T-cell (primary cell): ENCODE measurements around the gene MEAK7. TPM values are rescaled to one million over a fixed set of nuclear protein-coding genes. Genes with fewer than 3 reads are reported as not detected.

ENCODE experiments used
- ATAC-seq, 4 experiments: fragments of 200-7000 bp in 3 of 4; fragments of 150-1000 bp in 1 of 4; cut with Tn5 transposase; replicated peaks in 1 of 4; 1 replicate in 3 of 4; 2 replicates in 1 of 4; pipeline ENCODE4 v1.10.0; 2021; ENCODE audit warnings: moderate library complexity in 3 of 4, mild to moderate bottlenecking in 2 of 4, moderate number of reproducible peaks in 1 of 4
- CTCF ChIA-PET, 2 donors: fragments of 300-600 bp; sonication (Branson Sonifier 250); formaldehyde crosslinking; loops; one replicate each; lab custom pipeline; 2022; ENCODE audit warnings: antibody characterized with exemption in 2 of 2; lab: Charles Lee
- POLR2A ChIA-PET, 2 donors: fragments of 300-600 bp; sonication (Branson Sonifier 250); formaldehyde crosslinking; loops; one replicate each; lab custom pipeline; 2022; ENCODE audit warnings: antibody characterized with exemption in 2 of 2; lab: Charles Lee
- DNase-seq, 35 experiments: peaks; one replicate each; pipeline versions ENCODE4 v3.0.0 to v3.0.0-alpha.2; 2013 to 2023
- H3K27ac ChIP-seq: one replicate; pipeline ENCODE4 v1.5.1; 2013; ENCODE audit warnings: low read length
- H3K27me3 ChIP-seq, 2 experiments: replicated peaks in 1 of 2; 1 replicate in 1 of 2; 2 replicates in 1 of 2; pipeline versions ENCODE4 v1.6.1 to v1.7.0; 2013; ENCODE audit warnings: low read length in 1 of 2, mixed read lengths in 1 of 2; ENCODE audit not compliant: control insufficient read depth in 2 of 2, insufficient read depth in 2 of 2; ENCODE audit errors: extremely low read depth in 1 of 2
- H3K36me3 ChIP-seq, 2 donors: 1 replicate in 1 of 2; 2 replicates in 1 of 2; pipeline versions ENCODE4 v1.6.1 to v1.7.0; 2013; ENCODE audit warnings: low read length in 1 of 2; ENCODE audit not compliant: control insufficient read depth in 2 of 2, insufficient read depth in 1 of 2; ENCODE audit errors: extremely low read depth in 1 of 2
- H3K4me1 ChIP-seq, 2 experiments: 1 replicate in 1 of 2; 2 replicates in 1 of 2; pipeline versions ENCODE4 v1.6.1 to v1.7.0; 2013; ENCODE audit warnings: low read length in 2 of 2, mixed read lengths in 1 of 2; ENCODE audit not compliant: insufficient read depth in 2 of 2, control insufficient read depth in 1 of 2; ENCODE audit errors: extremely low read depth in 1 of 2
- H3K4me3 ChIP-seq, 2 donors: 1 replicate in 1 of 2; 2 replicates in 1 of 2; pipeline versions ENCODE4 v1.5.1 to v1.7.0; 2013; ENCODE audit warnings: mild to moderate bottlenecking in 2 of 2, low read length in 1 of 2, moderate library complexity in 1 of 2; ENCODE audit not compliant: control insufficient read depth in 1 of 2; ENCODE audit errors: extremely low read depth in 1 of 2
- H3K9me3 ChIP-seq: 2 replicates; pipeline ENCODE4 v1.7.0; 2013
- H3K27ac Mint-ChIP-seq, 2 donors: one replicate each; pipeline ENCODE4 v1.8.0; 2020 to 2021; ENCODE audit warnings: mild to moderate bottlenecking in 2 of 2, mixed read lengths in 2 of 2
- H3K27me3 Mint-ChIP-seq, 2 donors: one replicate each; pipeline ENCODE4 v1.8.0; 2021 to 2022; ENCODE audit warnings: mixed read lengths in 2 of 2
- H3K36me3 Mint-ChIP-seq: one replicate; pipeline ENCODE4 v1.8.0; 2021; ENCODE audit warnings: mixed read lengths
- H3K4me1 Mint-ChIP-seq, 3 donors: one replicate each; pipeline ENCODE4 v1.8.0; 2020 to 2022; ENCODE audit warnings: mixed read lengths in 3 of 3, mild to moderate bottlenecking in 1 of 3
- H3K4me3 Mint-ChIP-seq, 3 donors: one replicate each; pipeline ENCODE4 v1.8.0; 2020 to 2022; ENCODE audit warnings: mild to moderate bottlenecking in 3 of 3, mixed read lengths in 3 of 3, moderate library complexity in 3 of 3
- H3K9me3 Mint-ChIP-seq, 3 donors: one replicate each; pipeline ENCODE4 v1.8.0; 2020 to 2022; ENCODE audit warnings: mixed read lengths in 3 of 3
- WGBS: methylation state at CpG from one replicate; pipeline ENCODE4 v1.1.5; 2013; ENCODE audit warnings: missing lambda C conversion rate; ENCODE audit not compliant: insufficient coverage; 5-methylcytosine and 5-hydroxymethylcytosine counted together
- total RNA-seq, 35 experiments: library from RNA in 6 of 35; stranded (reverse) in 6 of 35; fragments of 120-200 nt in 1 of 35; gene quantifications; one replicate each; pipeline versions ENCODE4 v1.2.1 to v1.2.4 and lab custom pipeline; 2013 to 2026

Gene MEAK7
- total RNA-seq, 5 donors from 2014 or later (not counting 1 experiment from before 2014, with no cell fraction given), result 6.2 to 12.3 (median 10.2) TPM

DNA sequence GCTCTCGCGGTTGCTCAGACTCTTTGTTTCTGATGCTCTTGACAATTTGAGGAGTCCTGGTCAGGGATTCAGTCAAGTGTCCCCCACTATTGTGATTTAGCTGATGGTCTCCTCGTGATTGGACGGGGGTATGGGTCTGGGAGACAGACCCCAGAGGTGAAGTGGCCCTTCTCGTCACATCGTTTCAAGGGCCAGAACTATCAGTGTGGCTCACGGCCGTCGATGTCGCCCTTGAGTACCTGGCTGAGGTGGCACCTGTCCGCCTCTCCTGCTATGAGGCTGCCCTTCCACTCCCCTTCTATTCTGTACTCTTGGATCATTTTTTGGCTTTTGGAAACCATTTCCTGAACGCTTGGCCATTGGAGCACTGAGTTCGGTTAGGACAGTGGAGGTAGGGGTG lies 7.4 kb upstream of the MEAK7 start:
- H3K36me3 Mint-ChIP-seq, result no peaks in the 10 kb centered on the region
- WGBS, result 73% methylated on average over 12 of the region's 13 CpGs
- DNase-seq (no peak), ATAC-seq (no peak)
- no peak overlapping the region for H3K4me3 ChIP-seq
- H3K9me3 ChIP-seq, result no peaks in the 10 kb centered on the region
- H3K4me3 Mint-ChIP-seq, result no peak overlapping the region
- no peaks in the 10 kb centered on the region for H3K36me3 ChIP-seq
- H3K9me3 Mint-ChIP-seq, result no peaks in the 10 kb centered on the region
- peaks cover 50 to 86% of the 10 kb centered on the region in 2 experiments for H3K4me1 ChIP-seq
- CTCF ChIA-PET, result interaction anchor here (1.5 to 4.3 kb wide), 5 partner anchors 9 to 111 kb away, joined by 3 to 27 read pairs (median 7); no protein-coding TSS in a partner anchor
- H3K27ac ChIP-seq, result peak overlapping the region; percentile 82
- no peaks in the 10 kb centered on the region for H3K27me3 ChIP-seq
- no peaks in the 10 kb centered on the region for H3K27me3 Mint-ChIP-seq
- POLR2A ChIA-PET, result no interaction called here
- peaks cover 66 to 74% (median 72%) of the 10 kb centered on the region in 3 donors for H3K4me1 Mint-ChIP-seq
- H3K27ac Mint-ChIP-seq, result peak overlapping the region; percentile 78 to 89

DNA sequence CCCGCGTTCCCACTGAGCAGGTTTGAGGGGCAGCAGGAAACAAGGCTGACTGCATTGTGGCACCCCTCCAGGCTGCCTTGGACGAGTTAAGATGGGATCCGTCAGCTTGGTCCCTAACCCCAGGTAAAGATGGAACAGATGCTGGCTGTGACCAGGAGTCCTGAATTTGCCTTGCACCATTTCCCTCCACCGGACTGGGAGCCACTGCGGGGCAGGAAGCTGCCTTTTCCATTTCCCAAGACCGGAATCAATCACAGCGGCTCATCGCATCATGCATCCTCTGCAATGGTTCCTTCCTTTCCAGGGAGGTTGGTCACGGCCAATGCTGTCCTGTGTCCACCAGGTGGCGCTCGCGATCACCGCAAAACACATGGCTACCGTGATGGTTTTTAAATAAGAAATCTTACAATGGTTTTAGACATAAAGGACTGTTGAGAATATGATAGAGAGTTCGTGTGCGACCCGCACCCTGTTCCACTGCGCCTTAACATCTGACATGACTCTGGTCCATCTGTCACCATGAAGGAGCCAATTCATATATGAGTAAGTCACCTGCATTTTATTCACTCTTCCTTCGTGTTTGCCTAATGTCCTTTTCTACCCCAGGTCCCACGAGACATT lies 6.8 kb upstream of the MEAK7 start:
- no peaks in the 10 kb centered on the region for H3K9me3 Mint-ChIP-seq
- no peak overlapping the region for H3K27ac ChIP-seq
- H3K36me3 Mint-ChIP-seq, result no peaks in the 10 kb centered on the region
- no peaks in the 10 kb centered on the region for H3K27me3 Mint-ChIP-seq
- peak; percentile 14 to 22 (median 19) for ATAC-seq
- CTCF ChIA-PET, result interaction anchor here (0.5 to 4.3 kb wide), 15 partner anchors 8 to 417 kb away, joined by 3 to 27 read pairs (median 5); no protein-coding TSS in a partner anchor
- H3K4me3 ChIP-seq, result no peak overlapping the region
- H3K27ac Mint-ChIP-seq, result peak overlapping the region; percentile 78 to 89
- H3K27me3 ChIP-seq, result no peaks in the 10 kb centered on the region
- H3K4me1 ChIP-seq, result peaks cover 49 to 86% of the 10 kb centered on the region in 2 experiments
- DNase-seq, result peak; percentile 48 to 93 (median 81)
- no peak overlapping the region for H3K4me3 Mint-ChIP-seq
- peaks cover 65 to 72% (median 70%) of the 10 kb centered on the region in 3 donors for H3K4me1 Mint-ChIP-seq
- H3K9me3 ChIP-seq, result no peaks in the 10 kb centered on the region
- no peaks in the 10 kb centered on the region for H3K36me3 ChIP-seq
- POLR2A ChIA-PET, result interaction anchor here in 1 of 2 donors (0.6 to 0.7 kb wide), 2 partner anchors 164 to 1469 kb away, joined by 3 to 9 read pairs; no protein-coding TSS in a partner anchor
- WGBS, result 22% methylated on average over 12 of the region's 21 CpGs

DNA sequence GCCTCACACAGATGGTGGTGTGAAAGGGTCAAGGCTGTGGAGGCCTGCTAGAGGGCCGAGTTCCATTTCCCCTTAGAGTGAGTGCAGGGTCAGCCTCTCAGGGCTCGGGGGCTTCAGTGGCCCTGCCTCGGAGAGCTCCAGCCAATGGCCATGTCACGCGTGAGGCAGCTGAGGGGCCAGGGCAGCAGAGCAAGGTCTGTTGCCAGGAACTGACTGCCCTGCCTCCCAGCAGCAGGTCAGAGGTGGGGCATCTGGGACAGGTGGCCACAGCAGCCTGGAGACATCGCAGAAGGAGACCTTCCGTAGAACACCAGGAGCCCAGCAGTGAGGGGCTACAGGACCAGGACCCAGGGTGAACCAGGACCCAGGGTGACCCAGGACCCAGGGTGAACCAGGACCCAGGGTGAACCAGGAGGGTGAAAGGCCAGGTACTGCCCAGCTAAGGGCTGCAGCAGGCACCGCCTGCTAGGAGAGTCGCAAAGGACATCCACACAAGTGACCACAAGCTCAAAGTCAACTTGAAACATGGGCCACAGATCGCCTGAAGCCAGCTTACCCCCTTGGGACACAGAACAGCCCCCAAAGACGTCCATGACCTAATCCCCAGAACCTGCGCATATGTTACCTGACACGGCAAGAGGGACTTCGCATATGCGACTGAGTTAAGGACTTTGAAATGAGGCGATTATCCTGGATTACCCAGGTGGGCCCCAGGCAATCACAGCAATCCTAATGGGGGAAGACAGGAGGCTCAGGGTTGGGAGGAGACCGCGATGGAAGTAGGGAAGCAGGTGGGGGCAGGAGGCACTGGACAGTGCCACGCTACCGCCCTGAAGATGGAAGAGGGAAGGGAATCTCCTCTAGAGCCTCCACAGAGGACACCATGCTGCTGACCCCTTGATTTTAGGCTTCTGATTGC lies 4.8 kb upstream of the MEAK7 start:
- no peaks in the 10 kb centered on the region for H3K36me3 ChIP-seq
- H3K27ac Mint-ChIP-seq, result peak overlapping the region in 1 of 2 donors; percentile 39
- H3K27me3 ChIP-seq, result no peaks in the 10 kb centered on the region
- H3K27me3 Mint-ChIP-seq, result no peaks in the 10 kb centered on the region
- peaks cover 69 to 74% (median 71%) of the 10 kb centered on the region in 3 donors for H3K4me1 Mint-ChIP-seq
- peak overlapping the region in 1 of 3 donors; percentile 43 for H3K4me3 Mint-ChIP-seq
- DNase-seq (no peak), ATAC-seq (no peak)
- H3K27ac ChIP-seq, result no peak overlapping the region
- peak overlapping the region in 1 of 2 donors; percentile 46 for H3K4me3 ChIP-seq
- ChIA-PET CTCF (interaction anchor here (0.5 to 4.3 kb wide), 12 partner anchors 8 to 230 kb away, joined by 4 to 27 read pairs (median 6); no protein-coding TSS in a partner anchor), POLR2A (interaction anchor here (0.5 to 0.8 kb wide), 3 partner anchors 89 to 421 kb away, joined by 3 to 16 read pairs (median 3); no protein-coding TSS in a partner anchor)
- WGBS, result 90% methylated on average over 13 of the region's 20 CpGs
- H3K9me3 Mint-ChIP-seq, result no peaks in the 10 kb centered on the region
- H3K36me3 Mint-ChIP-seq, result no peaks in the 10 kb centered on the region
- H3K9me3 ChIP-seq, result no peaks in the 10 kb centered on the region
- peaks cover 44 to 85% of the 10 kb centered on the region in 2 experiments for H3K4me1 ChIP-seq

DNA sequence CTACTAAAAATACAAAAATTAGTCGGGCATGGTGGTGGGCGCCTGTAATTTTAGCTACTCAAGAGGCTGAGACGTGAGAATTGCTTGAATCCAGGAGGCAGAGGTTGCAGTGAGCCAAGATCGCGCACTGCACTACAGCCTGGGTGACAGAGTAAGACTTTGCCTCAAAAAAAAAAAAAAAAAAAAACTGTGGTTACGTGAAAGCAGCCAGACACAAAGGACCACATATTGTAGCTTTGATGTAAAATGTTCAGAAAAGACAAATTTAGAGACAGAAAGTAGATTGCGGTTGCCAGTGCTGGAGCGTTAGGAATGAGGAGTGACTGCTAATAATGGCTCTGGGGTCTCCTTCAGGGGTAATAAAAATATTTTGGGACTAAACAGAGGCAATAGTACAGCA lies 4.0 kb upstream of the MEAK7 start:
- Histone ChIP-seq H3K27ac (no peak overlapping the region), H3K27me3 (no peaks in the 10 kb centered on the region), H3K4me3 (peak overlapping the region in 1 of 2 donors; percentile 46), H3K4me1 (peaks cover 41 to 84% of the 10 kb centered on the region in 2 experiments), H3K9me3 (no peaks in the 10 kb centered on the region), H3K36me3 (no peaks in the 10 kb centered on the region)
- POLR2A ChIA-PET, result interaction anchor here in 1 of 2 donors (0.7 to 0.8 kb wide), 2 partner anchors 91 to 420 kb away, joined by 3 to 16 read pairs; no protein-coding TSS in a partner anchor
- Mint-ChIP-seq H3K4me3 (peak overlapping the region; percentile 0 to 43 (median 2)), H3K9me3 (no peaks in the 10 kb centered on the region), H3K27me3 (no peaks in the 10 kb centered on the region), H3K27ac (peak overlapping the region; percentile 24 to 44), H3K36me3 (no peaks in the 10 kb centered on the region), H3K4me1 (peaks cover 69 to 72% (median 70%) of the 10 kb centered on the region in 3 donors)
- peak in 11 of 35 experiments; percentile 13 to 67 (median 35) for DNase-seq
- CTCF ChIA-PET, result interaction anchor here (0.7 to 4.3 kb wide), 5 partner anchors 11 to 231 kb away, joined by 4 to 27 read pairs (median 5); no protein-coding TSS in a partner anchor
- peak in 1 of 4 experiments; percentile 21 for ATAC-seq
- 15% methylated on average over 5 of the region's 8 CpGs for WGBS

DNA sequence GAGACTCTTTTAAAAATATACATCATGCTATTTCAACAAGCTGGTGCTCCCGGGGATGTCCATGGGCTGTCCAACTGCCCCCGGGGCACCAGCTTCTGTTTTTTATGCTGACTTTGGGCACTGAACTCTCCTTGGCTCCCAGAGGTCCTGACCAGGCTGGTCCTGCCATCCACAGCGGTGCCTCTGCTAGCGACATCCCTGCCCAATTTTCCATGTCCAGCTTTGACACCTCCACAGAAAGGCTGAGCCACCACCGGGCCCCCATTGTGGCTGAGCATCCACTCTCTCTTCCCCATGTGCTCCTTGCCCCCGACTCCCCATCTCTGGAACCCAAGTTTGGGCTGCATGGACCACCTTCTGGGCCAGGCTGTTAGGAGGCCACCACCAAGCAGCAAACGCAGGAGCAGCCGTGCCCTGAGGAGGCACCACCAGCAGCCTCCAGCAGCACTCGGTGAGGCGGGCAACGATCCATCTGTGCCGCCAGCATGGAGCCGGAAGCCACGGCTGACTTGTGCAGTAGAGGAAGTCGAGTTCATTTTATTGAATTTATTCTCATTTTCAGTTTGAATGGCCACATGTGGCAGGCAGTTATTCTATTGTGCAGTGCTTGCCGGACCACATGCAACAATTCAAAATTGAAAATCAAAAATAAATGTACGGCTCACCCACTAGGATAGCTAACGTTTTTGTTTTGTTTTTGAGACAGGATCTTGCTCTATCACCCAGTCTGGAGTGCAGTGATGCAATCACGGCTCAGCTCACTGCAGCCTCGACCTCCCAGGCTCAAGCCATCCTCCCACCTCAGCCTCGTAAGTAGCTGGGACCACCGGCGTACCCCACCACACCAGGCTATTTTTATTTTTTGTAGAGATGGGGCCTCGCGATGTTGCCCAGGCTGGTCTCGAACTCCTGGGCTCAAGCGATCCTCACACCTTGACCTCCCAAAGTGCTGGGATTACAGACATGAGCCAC lies 2.8 kb upstream of the MEAK7 start:
- no peaks in the 10 kb centered on the region for H3K36me3 ChIP-seq
- peaks cover 61 to 74% (median 63%) of the 10 kb centered on the region in 3 donors for H3K4me1 Mint-ChIP-seq
- no peaks in the 10 kb centered on the region for H3K9me3 Mint-ChIP-seq
- H3K4me1 ChIP-seq, result peaks cover 30 to 72% of the 10 kb centered on the region in 2 experiments
- ChIA-PET POLR2A (interaction anchor here in 1 of 2 donors (0.8 kb wide), 1 partner anchor 10 kb away, joined by 3 read pairs; no protein-coding TSS in a partner anchor), CTCF (interaction anchor here (0.6 to 4.3 kb wide), 18 partner anchors 8 to 246 kb away, joined by 3 to 27 read pairs (median 4); partner anchors contain the start of gene KLHL36 (in 1 of the 2))
- peak overlapping the region; percentile 47 to 55 (median 50) for H3K4me3 Mint-ChIP-seq
- H3K27ac Mint-ChIP-seq, result peak overlapping the region; percentile 58 to 76
- no peak overlapping the region for H3K27ac ChIP-seq
- H3K4me3 ChIP-seq, result no peak overlapping the region
- no peaks in the 10 kb centered on the region for H3K27me3 Mint-ChIP-seq
- DNase-seq, result peak in 10 of 35 experiments; percentile 15 to 46 (median 31)
- WGBS, result 69% methylated on average over 14 of the region's 27 CpGs
- H3K27me3 ChIP-seq, result no peaks in the 10 kb centered on the region
- H3K9me3 ChIP-seq, result no peaks in the 10 kb centered on the region
- H3K36me3 Mint-ChIP-seq, result no peaks in the 10 kb centered on the region
- no peak for ATAC-seq
